AG10803 (cell line): ENCODE results near the gene USHBP1.

Source experiments
- DNase-seq: peaks from one replicate; pipeline ENCODE4 v3.0.0; 2010; ENCODE audit warnings: low read depth
- H3K4me3 ChIP-seq: 2 replicates; pipeline ENCODE4 v1.5.1; 2011; ENCODE audit warnings: mild to moderate bottlenecking, low read length, control low read depth
- CTCF ChIP-seq: conservative IDR thresholded peaks from 2 replicates; pipeline ENCODE4 v1.5.1; 2011; ENCODE audit warnings: mild to moderate bottlenecking, low read length, control low read depth, inconsistent platforms

Gene USHBP1

GRCh38 chr19:17235971-17236777, 28.4 kb downstream of the USHBP1 start:
- TF ChIP-seq CTCF = no peak
- peak overlapping the region; percentile 54; the same call in 1 of the 2 replicates for H3K4me3 ChIP-seq
- peak; percentile 33 for DNase-seq

GRCh38 chr19:17235300-17235970, 29.1 kb downstream of the USHBP1 start:
- DNase-seq = peak; percentile 64
- H3K4me3 ChIP-seq = peak overlapping the region; percentile 54
- TF ChIP-seq CTCF = peak; percentile 38

GRCh38 chr19:17234911-17235299, 29.6 kb downstream of the USHBP1 start:
- TF ChIP-seq CTCF = no peak
- peak; percentile 30 for DNase-seq
- peak overlapping the region; percentile 54 for H3K4me3 ChIP-seq

- TF ChIP-seq CTCF = no peak
- H3K4me3 ChIP-seq = no peak overlapping the region
- no peak for DNase-seq
Measured at GRCh38 chr19:17232258-17232657, 32.3 kb downstream of the USHBP1 start.

- no peak overlapping the region for H3K4me3 ChIP-seq
- DNase-seq = no peak
- TF ChIP-seq CTCF = no peak
Measured at GRCh38 chr19:17229890-17230289, 34.7 kb downstream of the USHBP1 start.

- no peak for TF ChIP-seq CTCF
- no peak for DNase-seq
- no peak overlapping the region for H3K4me3 ChIP-seq
Measured at GRCh38 chr19:17227798-17228367, 36.7 kb downstream of the USHBP1 start.
